Activated CD8-positive, alpha-beta memory T cell treated with anti-CD3 and anti-CD28 coated beads, Interleukin-2, amount 50 U/mL, for 1 hour (primary cell): ENCODE results near the gene PCDHGA1.
"Not testable (repeated sequence)": the region's sequence is repeated elsewhere in the genome, so short reads cannot be mapped to it uniquely, and the experiment has no call there.

Experiments used
- DNase-seq: peaks from one replicate; pipeline ENCODE4 v3.0.0-alpha.2; 2020; ENCODE audit errors: extremely low read depth

PCDHGA1 gene

GRCh38 chr5:141409598-141410306 lies 79.4 kb downstream of the PCDHGA1 start:
- no peak for DNase-seq

GRCh38 chr5:141411575-141411974 lies 81.3 kb downstream of the PCDHGA1 start:
- no peak for DNase-seq

DNA sequence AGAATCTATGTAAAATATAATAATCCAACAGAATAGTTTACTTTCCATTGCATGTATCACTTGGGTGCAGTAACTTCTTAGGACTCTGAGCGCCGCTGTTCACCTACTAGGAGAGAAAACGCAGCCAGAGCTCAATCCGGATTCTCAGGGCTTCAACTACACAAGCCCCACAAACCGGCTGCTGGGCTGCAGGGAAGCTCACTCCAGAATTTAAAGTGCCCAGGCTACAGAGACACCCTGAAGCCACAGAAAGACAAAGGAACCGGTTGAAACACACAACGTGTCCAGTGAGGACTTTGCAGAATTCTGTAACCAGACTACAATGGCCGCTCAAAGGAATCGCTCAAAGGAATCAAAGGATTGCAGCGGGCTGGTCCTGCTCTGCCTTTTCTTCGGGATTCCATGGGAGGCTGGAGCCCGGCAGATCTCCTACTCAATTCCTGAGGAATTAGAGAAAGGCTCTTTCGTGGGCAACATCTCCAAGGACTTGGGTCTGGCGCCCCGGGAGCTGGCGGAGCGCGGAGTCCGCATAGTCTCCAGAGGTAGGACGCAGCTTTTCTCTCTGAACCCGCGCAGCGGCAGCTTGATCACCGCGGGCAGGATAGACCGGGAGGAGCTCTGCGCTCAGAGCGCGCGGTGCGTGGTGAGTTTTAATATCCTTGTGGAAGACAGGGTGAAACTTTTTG lies 82.7 kb downstream of the PCDHGA1 start, which contains the start of gene PCDHGA10:
Gene PCDHGA10 (plus strand): TSS at position 134 of the 686 bp plus-strand sequence. CDS start 189 bp downstream, at position 323.
- DNase-seq, result no peak

DNA sequence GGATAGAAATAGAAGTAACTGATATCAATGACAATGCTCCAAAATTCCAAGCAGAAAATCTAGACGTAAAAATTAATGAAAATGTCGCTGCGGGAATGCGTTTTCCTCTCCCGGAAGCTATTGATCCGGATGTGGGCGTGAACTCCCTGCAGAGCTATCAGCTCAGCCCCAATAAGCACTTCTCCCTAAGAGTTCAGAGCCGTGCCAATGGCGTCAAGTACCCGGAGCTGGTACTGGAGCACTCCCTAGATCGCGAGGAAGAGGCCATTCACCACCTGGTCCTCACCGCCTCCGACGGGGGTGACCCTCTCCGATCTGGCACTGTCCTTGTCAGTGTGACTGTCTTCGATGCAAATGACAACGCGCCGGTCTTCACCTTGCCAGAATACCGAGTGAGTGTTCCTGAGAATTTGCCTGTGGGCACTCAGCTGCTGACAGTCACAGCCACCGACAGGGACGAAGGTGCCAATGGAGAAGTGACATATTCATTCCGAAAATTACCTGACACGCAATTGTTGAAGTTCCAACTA lies 83.3 kb downstream of the PCDHGA1 start:
- DNase-seq, result no peak

GRCh38 chr5:141414548-141415274 lies 84.4 kb downstream of the PCDHGA1 start:
- not testable (repeated sequence) for DNase-seq

- not testable (repeated sequence) for DNase-seq
These were observed 84.9 kb downstream of the PCDHGA1 start for GRCh38 chr5:141415275-141415618.

- DNase-seq, result not testable (repeated sequence)
These were observed 87.3 kb downstream of the PCDHGA1 start, which contains the start of gene PCDHGB7 for GRCh38 chr5:141417494-141418172. TSS of gene PCDHGB7 (plus strand) at chr5:141417677. CDS start at chr5:141417860, 183 bp downstream.

DNA sequence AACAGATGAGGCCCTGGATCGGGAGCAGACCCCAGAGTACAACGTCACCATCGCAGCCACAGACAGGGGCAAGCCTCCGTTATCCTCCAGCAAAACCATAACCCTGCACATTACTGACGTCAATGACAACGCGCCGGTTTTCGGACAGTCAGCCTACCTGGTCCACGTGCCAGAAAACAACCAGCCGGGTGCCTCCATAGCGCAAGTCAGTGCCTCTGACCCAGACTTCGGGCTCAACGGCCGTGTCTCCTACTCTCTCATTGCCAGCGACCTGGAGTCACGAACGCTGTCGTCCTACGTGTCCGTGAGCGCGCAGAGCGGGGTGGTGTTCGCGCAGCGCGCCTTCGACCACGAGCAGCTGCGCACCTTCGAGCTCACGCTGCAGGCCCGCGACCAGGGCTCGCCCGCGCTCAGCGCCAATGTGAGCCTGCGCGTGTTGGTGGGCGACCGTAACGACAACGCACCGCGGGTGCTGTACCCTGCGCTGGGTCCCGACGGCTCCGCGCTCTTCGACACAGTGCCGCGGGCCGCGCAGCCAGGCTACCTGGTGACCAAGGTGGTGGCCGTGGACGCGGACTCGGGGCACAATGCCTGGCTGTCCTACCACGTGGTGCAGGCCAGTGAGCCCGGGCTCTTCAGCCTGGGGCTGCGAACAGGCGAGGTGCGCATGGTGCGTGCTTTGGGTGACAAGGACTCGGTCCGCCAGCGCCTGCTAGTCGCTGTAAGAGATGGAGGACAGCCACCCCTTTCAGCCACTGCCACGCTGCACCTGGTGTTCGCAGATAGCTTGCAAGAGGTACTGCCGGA lies 89.0 kb downstream of the PCDHGA1 start:
- no peak for DNase-seq

- DNase-seq, result no peak
These were observed 90.7 kb downstream of the PCDHGA1 start, which contains the start of gene PCDHGA11 for GRCh38 chr5:141420855-141421488. TSS of gene PCDHGA11 (plus strand) at chr5:141421051. CDS start at chr5:141421228, 177 bp downstream.

- DNase-seq, result no peak
These were observed 91.2 kb downstream of the PCDHGA1 start for GRCh38 chr5:141421489-141421855.

GRCh38 chr5:141422742-141423291 lies 92.5 kb downstream of the PCDHGA1 start:
- no peak for DNase-seq

DNA sequence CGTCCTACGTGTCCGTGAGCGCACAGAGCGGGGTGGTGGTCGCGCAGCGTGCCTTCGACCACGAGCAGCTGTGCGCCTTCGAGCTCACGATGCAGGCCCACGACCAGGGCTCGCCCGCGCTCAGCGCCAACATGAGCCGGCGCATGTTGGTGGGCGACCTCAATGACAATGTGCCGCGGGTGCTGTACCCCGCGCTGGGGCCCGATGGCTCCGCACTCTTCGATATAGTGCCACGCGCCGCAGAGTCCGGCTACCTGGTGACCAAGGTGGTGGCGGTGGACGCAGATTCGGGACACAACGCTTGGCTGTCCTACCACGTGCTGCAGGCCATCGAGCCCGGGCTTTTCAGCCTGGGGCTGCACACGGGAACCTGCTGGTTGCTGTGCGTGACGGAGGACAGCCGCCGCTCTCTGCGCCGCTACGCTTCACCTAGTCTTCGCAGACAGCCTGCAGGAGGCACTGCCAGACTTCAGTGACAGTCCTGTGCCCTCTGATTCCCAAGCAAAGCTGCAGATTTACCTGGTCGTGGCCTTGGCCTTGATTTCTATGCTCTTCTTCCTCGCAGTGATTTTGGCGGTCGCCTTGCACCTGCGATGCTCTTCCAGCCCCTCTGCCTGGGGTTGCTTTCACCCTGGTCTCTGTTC lies 97.6 kb downstream of the PCDHGA1 start:
- no peak for DNase-seq

DNA sequence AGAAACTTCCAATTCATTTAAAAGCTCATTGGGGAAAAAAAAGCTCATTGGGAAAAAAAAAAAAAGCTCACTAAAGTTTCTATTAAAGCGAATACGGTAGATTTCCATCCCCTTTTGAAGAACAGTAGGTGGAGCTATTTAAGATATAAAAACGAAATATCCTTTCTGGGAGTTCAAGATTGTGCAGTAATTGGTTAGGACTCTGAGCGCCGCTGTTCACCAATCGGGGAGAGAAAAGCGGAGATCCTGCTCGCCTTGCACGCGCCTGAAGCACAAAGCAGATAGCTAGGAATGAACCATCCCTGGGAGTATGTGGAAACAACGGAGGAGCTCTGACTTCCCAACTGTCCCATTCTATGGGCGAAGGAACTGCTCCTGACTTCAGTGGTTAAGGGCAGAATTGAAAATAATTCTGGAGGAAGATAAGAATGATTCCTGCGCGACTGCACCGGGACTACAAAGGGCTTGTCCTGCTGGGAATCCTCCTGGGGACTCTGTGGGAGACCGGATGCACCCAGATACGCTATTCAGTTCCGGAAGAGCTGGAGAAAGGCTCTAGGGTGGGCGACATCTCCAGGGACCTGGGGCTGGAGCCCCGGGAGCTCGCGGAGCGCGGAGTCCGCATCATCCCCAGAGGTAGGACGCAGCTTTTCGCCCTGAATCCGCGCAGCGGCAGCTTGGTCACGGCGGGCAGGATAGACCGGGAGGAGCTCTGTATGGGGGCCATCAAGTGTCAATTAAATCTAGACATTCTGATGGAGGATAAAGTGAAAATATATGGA lies 100.2 kb downstream of the PCDHGA1 start, which contains the start of gene PCDHGA12:
Gene PCDHGA12 (plus strand): TSS at position 176 of the 782 bp plus-strand sequence. CDS start 253 bp downstream, at position 429.
- DNase-seq, result no peak

DNA sequence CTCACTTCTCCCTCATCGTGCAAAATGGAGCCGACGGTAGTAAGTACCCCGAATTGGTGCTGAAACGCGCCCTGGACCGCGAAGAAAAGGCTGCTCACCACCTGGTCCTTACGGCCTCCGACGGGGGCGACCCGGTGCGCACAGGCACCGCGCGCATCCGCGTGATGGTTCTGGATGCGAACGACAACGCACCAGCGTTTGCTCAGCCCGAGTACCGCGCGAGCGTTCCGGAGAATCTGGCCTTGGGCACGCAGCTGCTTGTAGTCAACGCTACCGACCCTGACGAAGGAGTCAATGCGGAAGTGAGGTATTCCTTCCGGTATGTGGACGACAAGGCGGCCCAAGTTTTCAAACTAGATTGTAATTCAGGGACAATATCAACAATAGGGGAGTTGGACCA lies 101.0 kb downstream of the PCDHGA1 start:
- DNase-seq, result no peak

GRCh38 chr5:141432308-141432707 lies 102.0 kb downstream of the PCDHGA1 start:
- DNase-seq, result not testable (repeated sequence)

GRCh38 chr5:141432726-141433125 lies 102.4 kb downstream of the PCDHGA1 start:
- DNase-seq, result not testable (repeated sequence)

- DNase-seq, result no peak
These were observed 103.7 kb downstream of the PCDHGA1 start for GRCh38 chr5:141434006-141434405.

GRCh38 chr5:141437221-141437620 lies 106.9 kb downstream of the PCDHGA1 start:
- no peak for DNase-seq
